ENCODE measurements around the gene TXNRD3.

DNA sequence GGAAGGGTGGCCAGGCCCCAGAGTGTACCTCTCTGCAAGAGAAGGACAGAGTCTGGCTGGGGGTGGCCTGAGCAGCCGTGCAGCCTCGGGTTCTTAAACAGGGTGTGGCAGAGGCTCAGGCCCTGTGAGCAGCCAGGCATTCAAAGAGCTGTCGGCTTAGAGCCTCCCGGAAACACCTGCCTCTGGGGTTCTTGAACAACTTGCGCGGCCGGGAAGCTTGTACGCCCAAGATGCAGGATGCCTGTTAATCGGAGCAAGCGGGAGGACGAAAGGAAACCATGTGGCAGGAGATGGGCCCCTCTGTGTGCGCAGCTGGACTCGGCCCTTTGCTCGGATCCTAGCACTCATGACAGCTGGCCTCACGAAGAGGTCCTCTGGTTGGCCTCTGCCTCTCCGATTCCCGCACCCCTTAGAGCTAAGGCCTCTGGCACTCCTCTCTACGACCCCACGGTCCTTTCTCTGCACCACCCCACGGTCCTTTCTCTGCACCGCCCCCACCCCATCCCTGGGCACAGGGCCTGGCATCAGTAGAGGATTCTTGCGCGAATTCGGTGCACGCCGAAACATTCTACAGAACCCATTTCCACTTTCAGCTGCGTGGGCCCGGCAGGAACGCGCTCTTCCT lies 23.9 kb upstream of the TXNRD3 start:
- TF ChIP-seq, protein P1, sequence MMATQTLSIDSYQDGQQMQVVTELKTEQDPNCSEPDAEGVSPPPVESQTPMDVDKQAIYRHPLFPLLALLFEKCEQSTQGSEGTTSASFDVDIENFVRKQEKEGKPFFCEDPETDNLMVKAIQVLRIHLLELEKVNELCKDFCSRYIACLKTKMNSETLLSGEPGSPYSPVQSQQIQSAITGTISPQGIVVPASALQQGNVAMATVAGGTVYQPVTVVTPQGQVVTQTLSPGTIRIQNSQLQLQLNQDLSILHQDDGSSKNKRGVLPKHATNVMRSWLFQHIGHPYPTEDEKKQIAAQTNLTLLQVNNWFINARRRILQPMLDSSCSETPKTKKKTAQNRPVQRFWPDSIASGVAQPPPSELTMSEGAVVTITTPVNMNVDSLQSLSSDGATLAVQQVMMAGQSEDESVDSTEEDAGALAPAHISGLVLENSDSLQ (IDR thresholded peaks at IDR 0.05), result no peak
- TF ChIP-seq L3MBTL2 (conservative IDR thresholded peaks at IDR 0.05) (no peak), ARNT (IDR thresholded peaks at IDR 0.05) (no peak), FOXA1 (IDR thresholded peaks at IDR 0.05) (no peak), BHLHE40 (IDR thresholded peaks at IDR 0.05; ENCODE audit: borderline replicate concordance) (no peak), TARDBP (IDR thresholded peaks at IDR 0.05) (no peak), SP1 (IDR thresholded peaks at IDR 0.05) (no peak), FOXM1 (IDR thresholded peaks at IDR 0.05; ENCODE audit: borderline replicate concordance) (no peak)
